GM12864 (cell line): ENCODE results near the gene NBEAL2.

Experiments
- DNase-seq: peaks from one replicate; pipeline ENCODE4 v3.0.0-alpha.2; 2011; ENCODE audit warnings: low read depth
- H3K4me3 ChIP-seq: 2 replicates; pipeline ENCODE4 v1.5.1; 2011; ENCODE audit warnings: mild to moderate bottlenecking, low read depth, low read length, control low read depth
- CTCF ChIP-seq: IDR thresholded peaks from 2 replicates; pipeline ENCODE4 v1.5.1; 2011; ENCODE audit warnings: low read depth, mild to moderate bottlenecking, moderate library complexity, low read length, control low read depth, inconsistent platforms; ENCODE audit errors: missing control alignments

The NBEAL2 gene

GRCh38 chr3:46952813-46953212, 26.7 kb upstream of the NBEAL2 start:
- no peak for DNase-seq
- TF ChIP-seq CTCF: no peak
- H3K4me3 ChIP-seq: no peak overlapping the region

- H3K4me3 ChIP-seq: no peak overlapping the region
- no peak for DNase-seq
- no peak for TF ChIP-seq CTCF
Measured at GRCh38 chr3:46953234-46954010, 26.0 kb upstream of the NBEAL2 start.

- no peak for DNase-seq
- H3K4me3 ChIP-seq: 0 out of 2 replicates have a peak overlapping the region, but pooled peaks have one; percentile 1
- TF ChIP-seq CTCF: no peak
Measured at GRCh38 chr3:46954178-46954577, 25.3 kb upstream of the NBEAL2 start.

DNA sequence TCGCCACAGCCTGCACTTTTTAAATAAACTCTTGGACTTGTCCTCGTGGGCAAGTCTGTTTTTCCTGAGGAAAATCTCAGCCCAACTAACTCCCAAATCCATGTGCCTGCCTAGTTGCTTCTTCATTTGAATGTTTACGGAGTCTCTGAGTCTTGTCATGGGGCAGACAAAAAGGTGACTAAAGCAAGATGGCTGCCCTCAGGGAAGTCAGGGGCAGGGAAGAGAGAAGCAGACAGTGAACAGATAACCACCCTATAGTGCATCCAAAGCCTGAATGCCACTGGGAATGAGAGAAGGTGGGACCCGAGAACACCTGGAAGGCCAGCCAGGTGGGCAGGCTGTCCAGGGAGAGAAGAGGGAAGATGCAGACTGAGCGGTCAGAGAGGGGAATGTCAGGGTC, 24.3 kb upstream of the NBEAL2 start:
- no peak for DNase-seq
- TF ChIP-seq CTCF: no peak
- H3K4me3 ChIP-seq: no peak overlapping the region

DNA sequence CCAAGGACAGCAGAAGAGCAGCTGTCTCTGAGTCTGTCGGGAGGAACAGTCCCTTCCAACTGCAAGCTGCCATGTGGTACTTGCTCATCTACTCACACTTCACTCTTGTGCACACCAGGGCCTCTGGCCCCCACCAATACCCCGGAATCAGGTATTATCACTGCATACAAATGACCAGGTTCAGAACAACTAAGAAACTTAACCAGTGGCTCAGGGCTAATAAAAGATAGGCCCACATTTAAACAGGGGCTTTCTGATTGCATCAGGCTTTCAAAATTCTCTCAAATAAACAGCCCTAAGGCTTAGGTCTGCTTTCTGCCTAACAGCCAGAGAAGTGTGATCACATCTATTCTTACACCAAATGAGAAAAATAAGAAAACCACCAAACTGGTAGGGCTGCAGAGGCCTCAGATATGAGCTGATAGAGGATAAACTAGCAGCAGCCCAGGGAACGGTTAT, 23.6 kb upstream of the NBEAL2 start:
- DNase-seq: no peak
- H3K4me3 ChIP-seq: no peak overlapping the region
- no peak for TF ChIP-seq CTCF

DNA sequence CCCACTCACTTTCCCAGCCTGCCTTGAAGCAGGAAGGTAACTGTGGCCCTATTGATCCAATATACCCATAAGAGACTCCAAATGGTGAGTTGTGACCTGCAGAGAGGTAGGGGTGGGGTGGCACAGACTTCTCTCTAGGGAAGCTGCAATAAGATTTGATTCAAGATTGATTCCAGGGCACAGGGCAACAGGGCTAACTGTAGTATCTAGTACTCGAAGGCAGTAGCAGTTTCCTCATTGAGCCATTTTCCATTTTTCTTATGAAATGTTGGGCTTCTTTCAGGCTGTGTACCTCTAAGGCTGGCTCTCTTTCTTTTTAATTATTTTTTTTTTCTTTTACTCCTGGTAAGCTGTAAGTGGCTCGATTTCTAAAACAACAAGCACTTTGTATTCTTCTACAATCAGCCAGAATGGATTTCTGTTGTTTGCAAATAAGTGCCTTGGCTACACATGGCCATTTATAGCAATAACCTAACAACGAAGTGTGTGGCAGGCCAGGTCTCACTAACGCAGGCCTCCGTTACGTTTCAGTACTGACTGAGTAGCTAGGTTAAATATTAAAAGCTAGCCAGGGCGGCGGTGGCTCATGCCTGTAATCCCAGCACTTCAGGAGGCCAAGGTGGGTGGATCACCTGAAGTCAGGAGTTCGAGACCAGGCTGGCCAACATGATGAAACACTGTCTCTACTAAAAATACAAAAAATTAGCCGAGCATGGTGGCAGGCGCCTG, 22.2 kb upstream of the NBEAL2 start:
- TF ChIP-seq CTCF: no peak
- H3K4me3 ChIP-seq: no peak overlapping the region
- DNase-seq: no peak
